Activated CD8-positive, alpha-beta memory T cell treated with anti-CD3 and anti-CD28 coated beads for 1 hour (primary cell): Measurements from ENCODE around the gene MYH11.
"Not testable (repeated sequence)": the region's sequence is repeated elsewhere in the genome, so short reads cannot be mapped to it uniquely, and the experiment has no call there.

Experiments used
- DNase-seq, 2 donors: peaks; one replicate each; pipeline ENCODE4 v3.0.0-alpha.2; 2020; ENCODE audit warnings: low read depth in 1 of 2; ENCODE audit errors: extremely low read depth in 1 of 2

Gene MYH11

DNA sequence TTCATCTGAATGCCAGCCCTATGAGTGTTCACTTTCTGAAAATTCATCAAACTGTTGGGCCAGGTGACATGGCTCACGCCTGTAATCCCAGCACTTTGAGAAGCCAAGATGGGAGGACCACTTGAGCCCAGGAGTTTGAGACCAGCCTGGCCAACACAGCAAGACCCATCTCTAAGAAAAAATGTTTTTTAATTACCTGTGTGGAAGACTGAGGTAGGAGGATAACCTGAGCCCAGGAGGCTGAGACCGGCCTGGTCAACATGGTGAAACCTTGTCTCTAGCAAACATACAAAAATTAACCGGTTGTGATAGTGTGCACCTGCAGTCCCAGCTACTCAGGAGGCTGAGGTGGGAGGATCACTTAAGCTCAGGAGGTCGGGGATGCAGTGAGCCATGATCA is 10.3 kb downstream of the MYH11 start:
- DNase-seq: no peak

DNA sequence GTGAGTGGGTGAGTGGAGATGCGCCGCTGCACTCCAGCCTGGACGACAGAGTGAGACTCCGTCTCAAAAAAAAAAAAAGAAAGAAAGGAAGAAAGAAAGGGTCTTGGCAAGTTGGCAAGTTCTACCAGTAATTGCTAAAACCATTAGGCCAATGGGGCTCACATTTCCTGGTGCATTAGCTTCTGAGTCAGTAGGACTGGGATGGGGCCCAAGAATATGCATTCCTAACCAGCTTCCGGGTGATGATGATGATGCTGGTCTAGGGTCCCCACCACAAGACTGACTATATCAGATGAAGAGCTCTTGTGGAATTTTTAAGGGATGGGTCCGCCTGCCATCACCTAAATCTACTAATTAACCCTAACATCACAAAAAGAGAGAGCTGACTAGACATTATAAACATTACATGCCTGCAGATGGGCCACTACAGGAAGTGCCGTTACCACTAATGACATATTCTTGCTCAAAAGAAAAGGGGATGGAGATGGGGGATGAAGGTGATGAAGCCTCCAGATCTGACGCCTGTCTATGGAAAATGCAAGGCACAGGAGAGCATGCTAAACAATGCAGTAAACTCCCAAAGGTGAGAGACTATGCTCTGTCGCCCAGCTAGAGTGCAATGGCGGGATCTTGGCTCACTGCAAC is 13.1 kb downstream of the MYH11 start:
- DNase-seq: no peak

- DNase-seq: not testable (repeated sequence)
These were observed 17.6 kb downstream of the MYH11 start for GRCh38 chr16:15839204-15839603.

GRCh38 chr16:15837761-15838160 is 19.1 kb downstream of the MYH11 start:
- DNase-seq: no peak

- no peak for DNase-seq
These were observed 19.7 kb downstream of the MYH11 start for GRCh38 chr16:15836965-15837611.

GRCh38 chr16:15836074-15836473 is 20.8 kb downstream of the MYH11 start:
- DNase-seq: no peak

- no peak for DNase-seq
These were observed 21.5 kb downstream of the MYH11 start for GRCh38 chr16:15835136-15835878.

DNA sequence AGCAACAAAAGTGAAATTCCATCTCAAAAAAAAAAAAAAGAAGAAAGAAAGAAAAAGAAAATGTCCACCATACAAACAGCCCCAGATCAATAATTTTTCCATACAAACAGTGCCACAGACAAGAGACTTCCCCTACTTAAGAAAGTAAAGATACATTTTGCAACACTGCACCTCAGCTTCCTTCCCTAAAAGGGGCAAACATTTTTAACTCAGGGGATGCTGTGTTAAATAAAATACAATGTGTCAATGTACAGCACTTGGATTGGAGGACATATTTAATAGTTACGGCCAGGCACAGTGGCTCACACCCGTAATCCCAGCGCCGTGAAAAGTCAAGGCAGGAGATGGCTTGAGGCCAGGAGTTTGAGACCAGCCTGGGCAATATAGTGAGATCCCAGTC is 22.3 kb downstream of the MYH11 start:
- DNase-seq: no peak

GRCh38 chr16:15833541-15833940 is 23.3 kb downstream of the MYH11 start:
- no peak for DNase-seq

- no peak for DNase-seq
These were observed 24.6 kb downstream of the MYH11 start for GRCh38 chr16:15832241-15832640.

GRCh38 chr16:15830832-15831451 is 25.9 kb downstream of the MYH11 start:
- DNase-seq: no peak

GRCh38 chr16:15829460-15829859 is 27.4 kb downstream of the MYH11 start:
- DNase-seq: no peak

DNA sequence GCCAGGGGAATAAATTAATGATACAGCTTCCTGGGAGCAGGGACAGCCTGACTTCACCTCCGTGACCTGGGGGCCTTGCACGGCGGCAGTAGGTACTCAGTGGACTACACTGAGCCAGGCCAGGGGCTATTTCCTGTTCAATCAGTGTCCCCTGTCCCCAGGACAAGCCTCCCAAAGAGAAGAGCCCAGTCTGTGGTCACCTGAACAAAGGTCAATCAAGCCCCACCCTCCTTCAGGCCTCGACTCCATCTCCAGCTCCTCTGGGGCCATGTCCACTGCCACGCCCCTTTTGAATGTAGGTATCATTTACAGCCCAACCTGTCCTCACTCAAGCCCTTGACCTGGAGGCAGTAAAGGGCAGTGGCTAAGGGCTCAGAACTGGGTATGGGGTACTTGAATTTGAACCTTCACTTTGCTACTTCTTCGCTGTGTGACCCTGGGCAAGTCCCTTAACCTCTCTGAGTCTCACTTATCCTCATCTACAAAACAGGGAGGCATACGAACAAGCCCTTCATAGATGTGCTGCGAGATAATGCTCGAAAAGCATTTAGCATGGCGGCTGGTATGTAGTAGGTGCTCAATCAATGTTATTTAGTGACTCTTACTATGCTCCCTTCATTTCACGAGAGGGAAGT is 29.0 kb downstream of the MYH11 start:
- DNase-seq: no peak

DNA sequence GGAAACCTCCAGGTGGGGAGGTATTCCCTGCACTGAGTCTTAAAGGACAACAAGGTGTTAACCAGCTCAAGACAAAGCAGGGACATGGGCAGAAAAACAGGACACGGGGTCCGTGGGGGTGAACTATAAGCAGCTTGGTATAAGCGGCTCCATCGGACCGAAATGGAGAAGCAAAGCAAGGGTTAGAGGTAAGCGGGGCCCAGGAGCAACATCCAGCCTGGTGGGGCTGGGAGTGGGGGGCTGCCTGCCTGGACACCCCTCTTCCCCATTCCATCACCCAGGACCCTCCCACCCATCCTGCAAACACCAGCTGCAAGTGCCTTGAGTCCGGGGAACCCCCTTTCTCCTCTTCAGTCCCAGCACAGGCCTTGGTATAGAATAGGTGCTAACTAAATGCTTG is 29.5 kb downstream of the MYH11 start:
- no peak for DNase-seq

GRCh38 chr16:15825750-15826305 is 31.0 kb downstream of the MYH11 start:
- no peak for DNase-seq

DNA sequence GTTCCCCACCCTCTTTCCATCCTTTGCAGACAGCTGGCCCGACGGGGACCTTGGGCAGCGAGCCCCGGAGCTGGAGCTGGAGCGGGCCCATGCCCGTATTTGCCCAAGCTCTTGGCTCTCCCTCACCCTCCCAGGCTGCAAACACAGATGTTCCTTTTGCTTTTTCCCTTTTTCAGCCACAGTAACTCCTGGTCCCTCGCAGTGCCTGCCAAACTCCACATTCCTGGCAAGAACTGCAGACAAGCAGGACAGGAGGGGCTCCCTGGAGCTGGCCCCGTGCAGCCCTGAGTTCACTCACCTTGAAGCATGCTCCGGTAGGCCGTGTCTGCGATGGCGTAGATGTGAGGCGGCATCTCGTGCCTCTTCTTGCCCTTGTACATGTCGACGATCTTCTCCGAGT is 33.9 kb downstream of the MYH11 start:
- no peak for DNase-seq

DNA sequence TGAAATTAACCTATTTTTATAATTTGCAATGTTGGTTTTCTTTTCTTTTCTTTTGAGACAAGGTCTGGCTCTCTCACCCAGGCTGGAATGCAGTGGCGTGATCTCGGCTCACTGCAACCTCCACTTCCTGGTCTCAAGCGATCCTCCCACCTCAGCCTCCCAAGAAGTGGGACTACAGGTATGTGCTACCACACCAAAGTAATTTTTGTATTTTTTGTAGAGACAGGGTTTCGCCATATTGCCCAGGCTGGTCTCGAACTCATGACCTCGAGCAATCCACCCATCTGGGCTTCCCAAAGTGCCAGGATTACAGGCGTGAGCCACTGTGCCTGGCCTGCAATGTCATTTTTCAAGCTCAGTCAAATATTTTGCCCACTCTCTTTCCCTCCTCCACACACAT is 36.0 kb downstream of the MYH11 start:
- no peak for DNase-seq

- DNase-seq: no peak
These were observed 37.8 kb downstream of the MYH11 start for GRCh38 chr16:15819046-15819445.

DNA sequence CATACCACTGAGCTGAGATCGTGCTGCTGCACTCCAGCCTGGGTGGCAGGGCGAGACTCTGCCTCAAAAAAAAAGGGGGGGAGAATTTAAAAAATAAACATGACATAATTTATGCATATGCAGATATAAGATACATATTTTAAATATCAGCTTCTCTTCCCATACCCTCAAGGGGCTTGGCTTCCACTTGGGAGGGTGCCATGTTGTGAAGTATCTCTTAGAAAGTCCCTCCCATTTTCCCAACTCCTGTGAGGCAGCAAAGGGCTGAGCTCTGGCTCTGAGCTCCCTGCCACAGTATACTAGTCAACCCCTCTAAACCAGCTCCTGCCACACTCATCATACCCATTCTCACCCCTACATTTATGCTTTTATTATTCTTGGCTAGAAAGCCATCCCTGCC is 39.4 kb downstream of the MYH11 start:
- DNase-seq: no peak

DNA sequence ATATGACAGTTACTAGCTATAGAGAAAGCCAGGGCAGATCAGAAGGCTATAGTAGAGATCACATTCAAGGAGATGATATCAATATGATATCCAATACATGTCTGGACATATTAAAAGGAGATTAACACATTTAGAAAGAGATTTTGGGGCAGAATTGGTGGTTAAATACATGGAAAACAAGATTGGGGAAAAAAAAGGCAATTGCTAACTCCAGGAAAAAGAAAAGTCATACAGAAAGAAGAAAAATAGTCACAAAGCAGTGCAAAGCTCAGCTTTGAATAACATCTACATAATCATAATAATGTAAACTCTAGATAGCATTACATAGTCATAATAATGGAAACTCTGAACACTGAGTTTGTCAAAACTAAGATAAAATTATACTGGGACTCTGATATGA is 40.6 kb downstream of the MYH11 start:
- DNase-seq: no peak

DNA sequence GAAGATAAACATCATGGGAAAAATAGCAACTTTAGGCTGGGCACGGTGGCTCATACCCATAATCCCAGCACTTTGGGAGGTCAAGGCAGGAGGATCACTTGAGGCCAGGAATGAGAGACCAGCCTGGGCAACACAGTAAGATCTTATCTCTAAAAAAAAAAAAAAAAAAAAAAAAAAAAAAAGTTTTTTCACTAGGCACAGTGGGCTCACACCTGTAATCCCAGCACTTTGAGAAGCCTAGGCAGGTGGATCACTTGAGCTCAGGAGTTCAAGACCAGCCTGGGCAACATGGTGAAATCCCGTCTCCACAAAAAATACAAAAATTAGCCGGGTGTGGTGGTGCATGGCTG is 44.5 kb downstream of the MYH11 start:
- DNase-seq: not testable (repeated sequence)
